ENCODE data around the gene NOP16.

NOP16 gene

DNA sequence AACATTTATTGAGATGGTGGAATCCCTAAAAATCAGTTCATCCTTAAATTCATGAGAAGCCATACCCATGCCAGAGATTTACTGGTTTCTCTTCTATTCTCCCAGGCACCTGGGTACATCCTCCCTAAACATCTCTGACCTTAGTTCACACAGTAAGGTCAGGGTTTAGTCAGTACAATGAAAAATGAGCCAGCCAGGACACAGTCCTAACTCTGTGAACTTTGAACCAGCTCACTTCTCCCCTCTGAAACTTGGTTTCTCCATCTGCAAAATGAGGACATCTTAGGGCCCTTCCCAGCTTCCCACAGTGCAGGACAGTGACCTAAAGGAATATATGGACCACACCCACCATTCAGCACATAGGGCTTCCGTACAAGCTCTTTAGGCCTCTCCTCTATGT, 1.9 kb downstream of the NOP16 start:
- no peak for DNase-seq (ENCODE audit: low spot score)

DNA sequence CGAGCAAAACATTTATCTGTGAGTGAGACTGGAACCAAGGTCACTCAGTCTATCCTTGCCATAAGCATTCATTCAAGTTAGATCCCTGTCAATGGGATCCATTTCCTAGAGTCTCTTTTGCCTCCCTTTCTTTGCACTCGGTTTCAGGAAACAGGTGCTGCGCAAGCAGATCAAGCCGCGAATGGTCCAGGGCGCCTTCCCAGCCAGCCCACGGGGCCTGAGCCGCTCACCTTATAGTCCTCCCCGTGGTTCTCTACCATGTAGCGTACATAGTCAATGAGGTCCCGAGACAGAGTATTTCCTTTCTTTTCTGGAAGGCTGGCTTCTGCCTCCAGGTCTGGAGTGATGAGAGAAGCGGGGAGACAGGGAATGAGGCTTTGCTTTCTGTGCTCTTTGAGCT, 3.4 kb downstream of the NOP16 start:
- no peak for DNase-seq (ENCODE audit: low spot score)

DNA sequence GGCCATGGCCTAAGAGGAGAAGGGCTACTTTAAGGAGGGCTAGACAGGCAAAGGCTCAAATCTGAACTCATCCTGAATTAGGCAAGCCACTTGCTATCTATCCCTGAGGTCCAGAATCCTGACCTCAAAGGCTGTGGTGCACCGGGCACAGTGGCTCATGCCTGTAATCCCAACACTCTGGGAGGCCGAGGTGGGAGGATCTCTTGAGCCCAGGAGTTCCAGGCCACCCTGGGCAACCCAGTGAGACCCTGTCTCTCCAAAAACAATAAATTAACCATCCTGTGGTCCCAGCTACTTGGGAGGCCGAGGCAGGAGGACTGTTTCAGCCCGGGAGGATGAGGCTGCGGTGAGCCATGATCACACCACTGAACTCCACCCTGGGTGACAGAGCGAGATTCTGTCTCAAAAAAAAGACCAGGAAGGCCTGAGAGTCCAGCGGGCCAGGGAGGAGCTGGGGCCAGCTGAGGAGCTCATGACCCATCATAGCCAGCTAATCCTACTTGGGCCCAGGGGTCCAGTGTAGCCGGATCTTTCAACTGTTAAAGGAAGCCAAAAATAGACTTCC, 4.0 kb downstream of the NOP16 start:
- no peak for DNase-seq (ENCODE audit: low spot score)

DNA sequence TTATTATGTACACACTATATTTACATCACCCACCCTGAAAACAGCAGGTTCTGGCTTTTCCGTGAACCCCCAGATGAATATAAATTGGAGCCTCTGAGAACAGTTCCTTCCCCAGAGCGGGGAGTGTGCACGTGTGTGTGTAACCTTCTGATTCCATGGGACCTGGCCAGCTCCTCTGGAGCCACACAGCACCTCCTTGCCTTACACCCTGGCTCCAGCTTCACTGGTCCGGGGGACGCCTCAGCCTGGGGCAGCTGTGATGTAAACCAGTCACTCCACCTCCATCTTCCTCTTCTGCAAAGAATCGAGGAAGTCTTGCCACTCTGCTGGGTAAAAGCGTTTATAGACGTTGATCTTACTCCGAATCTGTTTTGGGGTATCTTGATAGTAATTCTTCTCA, 4.4 kb downstream of the NOP16 start:
- no peak for DNase-seq (ENCODE audit: low spot score)

DNA sequence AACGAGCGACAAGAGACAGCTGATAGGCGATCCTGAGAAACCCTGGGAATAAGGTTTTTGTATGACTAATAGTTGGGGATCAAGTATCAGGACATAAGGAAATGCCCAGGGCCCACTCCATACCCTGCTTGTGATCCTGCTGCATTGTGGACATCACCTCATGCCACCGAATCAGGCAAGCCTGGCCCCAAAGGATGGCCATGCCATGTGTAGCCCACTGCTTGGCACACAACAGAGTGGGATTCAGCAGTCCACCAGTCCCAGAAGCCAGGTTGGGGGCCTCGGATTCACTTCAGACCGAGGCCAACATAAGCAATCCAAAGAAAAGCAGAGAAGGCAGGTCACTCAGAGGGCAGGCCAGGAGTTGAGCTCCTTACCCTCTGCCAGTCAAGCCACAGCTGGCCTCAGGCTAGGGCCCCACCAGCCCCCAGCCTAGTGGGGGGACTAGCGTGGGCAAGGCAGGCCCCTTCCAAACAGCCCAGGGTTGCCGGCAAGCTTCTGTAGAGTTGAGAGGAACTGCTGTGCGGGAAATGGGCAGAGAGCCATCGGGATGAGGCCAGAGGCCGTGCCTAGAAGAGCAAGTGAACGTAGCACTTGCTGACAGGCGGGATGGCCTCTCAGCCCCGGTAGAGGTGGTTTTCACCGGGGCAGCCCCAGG, 5.0 kb downstream of the NOP16 start:
- DNase-seq (ENCODE audit: low spot score), result no peak

DNA sequence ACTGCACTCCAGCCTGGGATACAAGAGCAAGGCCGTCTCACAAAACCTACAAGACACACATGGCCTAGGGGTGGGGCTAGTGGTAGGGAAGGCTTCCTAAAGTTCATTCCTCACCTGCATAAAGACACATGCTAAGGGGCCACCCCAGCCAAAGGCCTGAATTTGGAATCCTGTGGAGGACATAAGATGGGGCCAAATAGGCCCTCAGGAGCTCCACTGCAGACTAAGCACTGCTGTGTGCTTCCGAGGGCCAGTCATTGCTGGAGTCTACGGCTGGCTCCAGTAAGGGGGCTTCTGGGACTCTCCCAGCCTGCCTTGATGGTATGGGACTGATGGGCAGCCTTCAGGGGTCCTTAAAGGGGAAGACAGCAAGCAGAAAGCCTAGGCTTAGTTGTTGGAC, 5.7 kb downstream of the NOP16 start:
- DNase-seq (ENCODE audit: low spot score), result no peak

DNA sequence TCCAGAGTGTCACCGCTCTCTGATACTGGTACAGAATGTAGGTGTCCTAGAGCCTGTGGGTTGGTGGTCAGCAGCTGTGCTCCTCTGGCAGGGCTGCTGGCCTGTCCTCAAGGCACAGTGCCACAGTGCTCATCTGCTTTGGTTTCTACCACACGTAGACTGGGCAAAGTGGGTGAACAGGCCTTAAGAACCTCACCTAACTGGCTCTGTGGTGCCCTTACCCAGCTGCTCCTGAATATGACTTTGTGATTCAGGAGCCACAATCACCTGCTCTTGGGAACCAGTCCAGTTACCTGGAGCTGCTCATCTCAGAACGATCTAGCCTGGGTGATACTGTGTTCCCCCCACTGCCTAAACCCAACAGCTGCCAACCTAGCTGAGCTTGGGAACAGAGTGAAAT, 6.4 kb downstream of the NOP16 start:
- no peak for DNase-seq (ENCODE audit: low spot score)

DNA sequence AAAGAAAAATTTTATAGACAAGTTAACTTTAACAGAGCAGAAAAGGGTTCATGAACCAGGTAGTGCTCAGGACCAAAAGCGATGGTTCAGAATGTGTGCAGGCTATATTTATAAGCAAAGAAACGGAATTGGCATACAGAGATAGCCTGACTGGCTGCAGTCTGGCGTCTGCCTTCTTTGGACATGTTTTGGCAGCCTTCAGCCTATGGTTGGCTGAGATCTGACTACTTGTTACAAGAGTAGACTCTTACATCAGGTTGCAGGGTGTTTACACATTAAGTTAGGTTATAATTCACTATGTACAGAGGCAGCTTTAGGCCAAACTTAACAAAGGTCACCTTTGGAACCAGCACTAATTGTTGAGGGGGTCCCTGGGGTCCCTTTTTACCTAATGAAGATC, 7.0 kb downstream of the NOP16 start:
- DNase-seq (ENCODE audit: low spot score), result no peak

DNA sequence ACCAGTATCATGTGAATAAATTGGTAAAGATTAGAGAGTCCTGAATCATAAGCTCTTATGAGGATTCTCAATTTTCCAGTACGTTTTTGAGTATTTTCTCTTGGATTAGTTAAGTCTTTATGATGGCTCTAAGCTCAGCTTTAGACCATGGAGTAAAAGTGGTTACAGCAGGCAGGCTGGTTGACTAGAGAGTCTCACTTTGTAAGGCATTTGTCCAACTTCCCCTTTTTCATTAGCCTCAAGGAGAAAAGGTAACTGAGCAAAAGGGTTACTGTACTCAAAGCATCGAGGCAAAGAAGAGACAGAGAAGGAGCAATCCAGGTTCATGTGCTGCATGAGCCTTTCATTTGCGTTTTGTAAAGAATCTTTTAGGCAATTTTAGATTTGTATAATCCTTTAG, 8.5 kb downstream of the NOP16 start:
- DNase-seq (ENCODE audit: low spot score), result no peak

DNA sequence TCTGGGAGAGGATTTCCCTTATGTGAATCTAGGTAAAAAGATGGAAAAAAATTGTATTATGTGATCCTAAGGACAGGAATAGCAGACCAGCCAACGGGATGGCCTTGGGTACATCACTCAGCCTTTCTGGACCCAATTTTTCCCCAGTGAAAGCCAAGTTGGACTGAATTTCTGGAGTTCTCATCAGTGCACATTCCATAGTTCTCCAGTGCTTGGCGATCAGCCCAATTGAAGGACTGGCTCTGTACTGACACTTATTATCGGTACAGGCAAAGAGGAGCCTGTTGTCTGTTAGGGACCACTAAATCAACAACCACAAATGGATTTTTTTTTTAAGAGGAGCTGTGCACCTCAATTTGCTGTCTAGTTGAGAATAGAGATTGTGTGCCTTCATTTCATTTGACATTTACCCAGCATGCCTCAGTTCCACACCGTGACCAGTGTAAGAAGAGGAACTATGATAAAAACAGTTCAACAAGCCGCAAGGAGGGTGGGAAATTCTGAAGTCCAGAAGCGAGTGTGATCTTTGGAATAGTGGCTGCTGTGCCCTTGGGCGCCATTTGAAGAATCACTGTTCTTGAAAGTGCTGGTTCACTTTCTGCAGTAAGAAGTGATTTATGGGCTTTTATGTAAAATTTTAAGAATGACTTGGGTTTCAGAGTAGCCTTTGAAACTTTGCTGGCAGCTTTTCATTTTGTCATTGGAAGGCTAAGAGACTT, 15.1 kb downstream of the NOP16 start:
- no peak for DNase-seq (ENCODE audit: low spot score)

DNA sequence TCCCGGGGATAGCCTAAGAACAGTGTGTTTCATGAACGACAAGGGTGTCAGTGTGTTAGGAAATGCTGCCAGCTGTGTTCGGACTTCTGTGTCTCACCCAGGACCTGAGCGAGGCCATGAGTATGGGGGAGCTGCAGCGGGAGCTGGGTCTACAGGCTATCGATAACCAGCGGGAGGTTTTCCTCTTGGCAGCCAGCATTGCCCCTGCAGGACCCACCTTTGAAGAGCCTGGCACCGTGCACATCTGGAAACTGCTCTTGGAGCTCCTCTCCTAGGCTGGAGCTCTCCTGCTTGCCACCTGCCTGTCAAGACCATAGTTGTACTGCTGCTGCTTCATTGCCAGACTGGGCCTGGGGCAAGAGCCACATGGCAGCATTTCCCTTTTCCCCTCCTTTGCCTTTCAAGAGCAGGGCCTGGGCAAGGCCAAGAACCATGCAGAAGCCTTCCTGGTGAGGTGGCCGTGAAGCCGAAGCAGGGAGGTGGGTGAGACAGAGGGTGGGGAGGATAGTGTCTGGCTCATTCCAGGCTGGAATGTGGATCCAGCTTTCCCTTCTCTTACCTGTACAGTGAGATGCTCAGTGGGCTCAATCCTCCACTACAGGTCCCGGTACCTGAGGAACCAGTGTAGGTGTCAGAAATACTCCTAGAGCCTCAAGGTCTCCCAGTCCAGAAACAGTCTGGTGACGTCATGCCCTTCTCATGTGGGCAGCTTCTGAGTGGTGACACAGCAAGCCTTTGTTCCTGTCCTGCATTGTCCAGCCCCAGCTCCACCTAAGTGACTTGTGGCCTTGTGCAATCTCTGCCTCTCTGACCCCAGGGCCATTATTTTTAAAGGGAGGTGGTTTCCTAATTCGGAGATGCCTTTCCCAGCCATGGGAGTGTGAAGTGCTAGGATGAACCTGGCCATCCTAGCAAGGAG, 16.5 kb downstream of the NOP16 start:
- DNase-seq (ENCODE audit: low spot score), result no peak

DNA sequence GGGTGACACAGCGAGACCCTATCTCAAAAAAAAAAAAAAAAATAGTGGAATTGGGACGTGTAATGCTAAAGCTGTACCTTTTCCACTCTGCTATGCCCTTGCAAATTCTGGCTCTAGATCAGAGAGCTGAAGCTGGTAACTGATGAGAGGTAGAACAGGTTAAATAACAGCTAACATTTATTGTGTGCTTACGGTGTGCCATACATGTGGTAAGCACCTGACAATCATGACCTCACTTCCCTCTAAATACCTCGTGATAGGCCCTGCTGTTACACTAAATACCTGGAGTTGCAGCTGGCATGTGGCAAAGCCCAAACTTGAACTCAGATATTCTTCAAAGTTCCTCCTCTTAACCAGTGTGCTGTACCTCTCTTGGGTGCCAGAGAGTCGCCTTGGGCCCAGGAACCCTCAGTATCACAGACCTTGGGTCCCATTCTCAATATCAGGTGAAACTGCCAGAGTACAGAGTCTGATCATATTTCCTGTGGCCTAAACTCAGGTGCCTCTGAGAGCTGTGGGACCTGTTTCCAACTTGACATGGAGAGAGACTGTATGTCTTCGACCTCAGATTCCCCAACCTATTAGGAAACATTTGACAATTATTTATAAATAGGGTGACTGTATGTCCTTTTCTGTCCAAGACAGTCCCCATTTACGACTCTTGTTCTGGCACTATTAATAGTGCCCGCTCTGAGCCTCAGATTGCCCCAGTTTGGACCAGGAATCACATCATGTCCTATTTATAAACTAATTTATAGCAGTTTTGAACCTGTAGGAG, 18.3 kb downstream of the NOP16 start:
- no peak for DNase-seq (ENCODE audit: low spot score)

DNA sequence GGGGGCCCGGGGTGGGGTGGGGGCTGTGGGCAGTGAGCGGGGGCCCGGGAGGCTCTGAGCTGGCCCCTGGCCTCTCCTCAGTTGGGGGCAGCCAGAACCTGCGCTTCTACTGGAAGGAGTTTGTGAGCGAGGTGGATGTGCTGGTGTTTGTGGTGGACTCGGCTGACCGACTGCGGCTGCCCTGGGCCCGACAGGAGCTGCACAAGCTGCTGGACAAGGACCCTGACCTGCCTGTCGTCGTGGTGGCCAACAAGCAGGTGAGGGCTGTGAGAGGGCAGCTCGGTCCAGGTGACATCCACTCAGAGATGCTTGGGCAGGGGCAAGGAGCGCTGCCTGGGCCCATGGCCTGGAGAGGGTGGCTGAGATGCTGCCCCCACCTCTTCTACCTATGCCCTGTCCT, 19.7 kb downstream of the NOP16 start:
- DNase-seq (ENCODE audit: low spot score), result no peak

DNA sequence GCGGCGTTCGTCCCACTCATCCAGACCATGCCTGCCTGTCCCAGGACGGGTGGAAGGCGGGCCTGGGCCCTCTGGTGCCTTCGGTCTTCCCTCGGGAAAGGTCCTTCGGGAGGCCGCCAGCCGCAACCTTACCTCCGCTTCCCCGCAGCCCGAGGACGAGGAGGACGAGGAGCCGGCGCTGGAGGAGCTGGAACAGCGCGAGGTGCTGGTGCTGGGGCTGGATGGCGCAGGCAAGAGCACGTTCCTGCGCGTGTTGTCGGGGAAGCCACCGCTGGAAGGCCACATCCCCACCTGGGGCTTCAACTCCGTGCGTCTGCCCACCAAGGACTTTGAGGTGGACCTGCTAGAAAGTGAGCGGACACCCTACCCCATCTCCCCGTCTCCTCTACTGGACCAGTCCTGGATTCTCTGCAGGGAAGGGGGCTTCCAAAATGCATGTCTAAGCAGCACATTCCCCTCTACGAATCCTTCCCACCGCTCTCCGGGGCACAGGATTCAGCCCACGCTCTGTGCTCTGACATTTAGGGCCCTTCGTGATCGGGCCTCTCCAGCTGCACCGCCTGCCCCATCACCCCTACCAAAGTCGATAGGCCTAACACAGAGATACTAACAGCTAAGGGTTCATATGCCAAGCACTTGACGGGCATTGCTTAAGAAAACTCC, 22.0 kb downstream of the NOP16 start:
- DNase-seq (ENCODE audit: low spot score), result no peak

DNA sequence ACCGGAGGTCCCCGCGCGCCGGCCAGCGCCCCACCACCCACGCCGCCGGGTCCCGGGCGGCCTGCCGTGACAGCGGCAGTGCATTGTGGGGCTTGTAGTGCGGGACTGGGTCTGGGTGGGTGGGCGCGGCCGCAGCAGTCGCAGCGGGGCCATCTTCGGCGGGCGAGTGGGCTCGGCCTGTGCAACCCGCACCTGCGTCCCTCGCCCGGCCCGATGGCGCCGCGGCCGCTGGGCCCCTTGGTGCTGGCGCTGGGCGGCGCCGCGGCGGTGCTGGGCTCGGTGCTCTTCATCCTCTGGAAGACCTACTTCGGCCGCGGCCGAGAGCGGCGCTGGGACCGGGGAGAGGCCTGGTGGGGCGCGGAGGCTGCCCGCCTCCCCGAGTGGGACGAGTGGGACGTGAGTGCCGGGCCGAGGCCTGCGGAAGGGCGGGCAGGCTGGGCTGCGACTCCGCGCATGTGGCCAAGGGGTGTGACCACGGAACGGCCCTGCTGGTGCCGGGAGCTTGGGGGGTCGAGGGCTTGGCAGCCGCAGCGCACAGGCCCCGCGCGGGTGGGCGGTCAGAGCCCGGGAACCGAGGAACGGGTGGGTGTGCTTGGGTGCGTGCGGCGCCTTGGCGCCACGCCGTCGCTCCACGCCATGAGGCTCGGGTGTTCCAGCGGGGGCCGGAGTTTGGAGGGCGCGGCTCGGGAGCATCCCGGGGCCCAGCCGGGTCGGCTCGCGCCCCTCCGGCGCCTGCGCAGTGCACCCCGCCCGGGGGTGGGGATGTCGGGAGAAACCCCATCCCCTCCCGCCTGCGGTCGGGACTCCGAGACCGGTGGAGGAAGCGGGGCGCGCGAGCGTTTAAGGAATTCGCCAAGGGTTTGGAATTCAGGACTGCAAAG, 22.8 kb downstream of the NOP16 start, which contains the start of gene ARL10:
Gene ARL10 (plus strand): TSS at position 137 of the 881 bp plus-strand sequence. CDS start 77 bp downstream, at position 214.
- DNase-seq (ENCODE audit: low spot score), result peak; percentile 55

DNA sequence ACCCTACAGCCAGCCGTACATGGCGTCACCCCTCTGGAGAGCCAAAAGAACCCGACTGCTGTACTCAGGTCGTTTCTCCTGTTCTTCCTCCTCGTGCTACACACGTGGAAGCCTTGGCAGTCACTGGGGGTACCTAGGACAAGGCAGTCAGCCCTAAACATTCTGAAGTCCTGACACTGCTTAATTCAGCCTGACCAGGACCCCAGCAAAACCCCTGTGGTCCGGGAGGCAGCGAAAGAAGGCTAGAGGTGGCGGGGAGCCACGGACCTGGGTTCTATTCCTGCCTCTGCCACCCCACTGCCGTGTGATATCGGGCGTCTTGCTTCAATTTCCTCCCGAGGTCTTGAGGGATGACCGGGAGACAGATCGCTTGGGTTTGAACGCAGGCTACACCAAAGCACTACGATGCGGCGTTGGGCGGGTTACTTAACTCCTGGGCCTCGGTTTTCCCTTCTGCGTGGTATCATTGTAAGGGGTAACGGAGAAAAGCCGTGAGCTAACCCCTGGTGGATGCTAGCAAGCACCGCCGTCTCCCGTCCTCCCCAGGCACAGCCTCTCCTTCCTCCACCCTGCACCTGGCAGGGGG, 23.5 kb downstream of the NOP16 start:
- no peak for DNase-seq (ENCODE audit: low spot score)

DNA sequence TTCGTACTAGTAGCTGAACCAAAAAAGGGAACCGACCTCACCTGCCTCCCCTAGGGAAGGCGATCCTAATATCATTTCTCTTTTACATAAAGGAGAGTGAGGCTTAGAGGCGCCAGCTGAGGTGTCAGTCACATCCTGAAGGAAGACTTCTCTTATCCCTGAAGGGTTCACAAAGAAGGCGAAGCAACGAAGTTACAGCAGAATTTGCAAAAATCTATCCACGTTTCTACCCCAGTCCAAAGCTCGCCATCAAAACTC, 26.2 kb downstream of the NOP16 start:
- no peak for DNase-seq (ENCODE audit: low spot score)

DNA sequence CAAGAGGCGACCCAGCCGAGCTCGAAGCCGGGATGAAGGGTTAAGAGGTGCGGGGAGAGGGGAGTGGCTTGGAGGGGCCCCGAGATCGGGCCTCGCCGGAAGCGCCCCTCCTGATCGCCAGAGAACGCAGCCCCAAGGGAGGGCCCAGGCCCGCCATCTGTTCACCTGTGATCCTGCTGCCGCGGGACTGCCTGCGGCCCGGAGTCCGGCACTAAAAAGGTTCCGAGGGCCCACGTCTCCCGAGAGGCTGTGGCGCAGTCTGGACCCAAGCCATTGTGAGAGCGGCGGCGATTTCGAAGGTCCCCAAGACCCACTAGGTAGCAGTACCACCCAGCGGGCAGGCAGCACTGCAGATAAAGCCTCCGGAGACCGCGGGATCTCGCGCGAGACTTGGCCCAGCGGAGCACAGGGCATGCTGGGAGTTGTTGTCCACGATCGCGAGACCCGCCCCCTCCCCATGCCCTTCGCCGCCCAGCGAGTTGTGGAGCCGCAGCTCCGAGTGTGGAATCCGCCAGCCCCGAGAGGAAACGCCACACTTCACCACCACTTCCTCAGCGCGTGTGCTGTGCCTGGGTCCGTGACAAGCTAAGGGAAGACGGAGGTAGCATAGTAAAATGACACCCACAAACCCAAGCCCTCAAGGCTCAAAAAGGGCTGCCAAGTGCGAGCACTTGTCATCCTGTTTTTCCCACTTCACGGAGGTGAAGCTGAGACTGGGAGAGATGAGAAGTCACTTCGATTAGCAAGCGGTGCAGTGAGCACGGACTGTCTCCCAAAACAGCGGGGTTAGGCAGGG, 26.8 kb downstream of the NOP16 start, which contains the start of gene KIAA1191:
Gene KIAA1191 (minus strand): TSS at position 328 of the 796 bp plus-strand sequence. CDS start 2,256 bp downstream, outside the sequence.
- DNase-seq (ENCODE audit: low spot score), result peak; percentile 93

DNA sequence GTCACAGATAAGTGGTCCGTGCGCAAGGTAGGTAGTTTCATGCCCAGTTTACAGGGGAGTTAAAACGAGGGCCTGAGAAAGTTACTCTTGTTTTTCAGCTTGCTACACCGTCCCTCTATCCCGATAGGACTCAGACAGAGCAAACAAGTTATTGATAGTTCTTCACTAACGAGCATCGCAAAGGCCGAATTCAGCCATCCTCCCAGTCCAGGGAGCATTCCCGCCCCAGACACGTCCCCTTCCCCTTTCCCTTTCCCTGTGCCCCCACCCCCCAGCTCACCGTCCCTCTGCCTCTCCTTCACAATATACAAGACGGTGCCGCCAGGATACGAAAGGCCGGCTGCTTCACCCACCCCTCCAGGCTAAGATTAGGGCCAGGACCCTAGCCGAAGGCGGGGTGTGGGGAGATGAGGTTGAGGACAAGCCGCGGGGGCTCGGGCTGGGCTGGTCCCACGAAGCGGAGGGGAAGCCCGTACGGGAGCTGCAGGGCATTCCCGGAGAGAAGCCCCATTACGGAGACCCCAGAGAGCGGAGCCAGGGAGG, 27.4 kb downstream of the NOP16 start:
- DNase-seq (ENCODE audit: low spot score), result no peak
